CD4-positive, alpha-beta T cell (primary cell): ENCODE measurements around the gene SNF8. TPM values are rescaled to one million over a fixed set of nuclear protein-coding genes. Genes with fewer than 3 reads are reported as not detected.

Experiments used
- ATAC-seq: fragments of 200-7000 bp; cut with Tn5 transposase; one replicate; pipeline ENCODE4 v1.10.0; 2022; ENCODE audit warnings: mild to moderate bottlenecking; ENCODE audit not compliant: poor library complexity
- CTCF ChIA-PET: fragments of 350-600 bp; sonication (Branson Sonifier 250); formaldehyde crosslinking; loops from one replicate; lab custom pipeline; 2021; ENCODE audit warnings: antibody characterized with exemption, inconsistent platforms; lab: Charles Lee
- POLR2A ChIA-PET: fragments of 350-600 bp; sonication (Branson Sonifier 250); formaldehyde crosslinking; loops from one replicate; lab custom pipeline; 2021; ENCODE audit warnings: antibody characterized with exemption, inconsistent platforms; lab: Charles Lee
- DNase-seq, 14 experiments: peaks; one replicate each; pipeline ENCODE4 v3.0.0-alpha.2; 2013 to 2020; ENCODE audit warnings: mixed read lengths in 2 of 14
- H3K27ac ChIP-seq, 2 donors: one replicate each; pipeline versions ENCODE4 v1.5.1 to v1.7.0; 2013; ENCODE audit warnings: low read length in 2 of 2, low read depth in 1 of 2, mild to moderate bottlenecking in 1 of 2
- H3K27me3 ChIP-seq, 2 experiments: 1 replicate in 1 of 2; 2 replicates in 1 of 2; pipeline versions ENCODE4 v1.6.1 to v1.7.0; 2013; ENCODE audit warnings: low read length in 2 of 2, control low read depth in 1 of 2, mild to moderate bottlenecking in 1 of 2, moderate library complexity in 1 of 2; ENCODE audit not compliant: insufficient read depth in 2 of 2, control insufficient read depth in 1 of 2
- H3K36me3 ChIP-seq: one replicate; pipeline ENCODE4 v1.6.1; 2013; ENCODE audit warnings: low read length, control low read depth; ENCODE audit not compliant: insufficient read depth
- H3K4me1 ChIP-seq: one replicate; pipeline ENCODE4 v1.6.1; 2013; ENCODE audit warnings: low read length, control low read depth; ENCODE audit not compliant: insufficient read depth
- H3K4me3 ChIP-seq: one replicate; pipeline ENCODE4 v1.5.1; 2013; ENCODE audit warnings: mild to moderate bottlenecking, low read length, moderate library complexity
- H3K9me3 ChIP-seq, 2 experiments: 1 replicate in 1 of 2; 2 replicates in 1 of 2; pipeline versions ENCODE4 v1.6.1 to v1.7.0; 2013; ENCODE audit warnings: low read length in 2 of 2, mild to moderate bottlenecking in 2 of 2, control low read depth in 1 of 2, moderate library complexity in 1 of 2; ENCODE audit not compliant: control insufficient read depth in 1 of 2, insufficient read depth in 1 of 2
- H3K27ac Mint-ChIP-seq: one replicate; pipeline ENCODE4 v1.8.0; 2020; ENCODE audit warnings: mixed read lengths
- H3K27me3 Mint-ChIP-seq: one replicate; pipeline ENCODE4 v1.8.0; 2021; ENCODE audit warnings: mixed read lengths
- H3K36me3 Mint-ChIP-seq: one replicate; pipeline ENCODE4 v1.8.0; 2021; ENCODE audit warnings: low read depth, mixed read lengths
- H3K4me1 Mint-ChIP-seq: one replicate; pipeline ENCODE4 v1.8.0; 2021; ENCODE audit warnings: low read depth, mixed read lengths
- H3K4me3 Mint-ChIP-seq: one replicate; pipeline ENCODE4 v1.8.0; 2020; ENCODE audit warnings: mild to moderate bottlenecking, mixed read lengths
- H3K9me3 Mint-ChIP-seq: one replicate; pipeline ENCODE4 v1.8.0; 2020; ENCODE audit warnings: mixed read lengths
- CTCF ChIP-seq: fragments of 200-600 bp; IDR thresholded peaks from one replicate; pipeline ENCODE4 v1.8.0; 2022; ENCODE audit warnings: antibody characterized with exemption, mild to moderate bottlenecking
- intact Hi-C, 2 experiments: fragments of 100-400 bp; cut with DNase I in 1 of 2; cut with micrococcal nuclease in 1 of 2; formaldehyde crosslinking; loops; one replicate each; pipeline versions ENCODE4 v1.15.1 to v1.9.0; 2023 to 2025; cut with DNase I, micrococcal nuclease
- total RNA-seq, 174 experiments: library from RNA in 2 of 174; stranded (reverse) in 2 of 174; gene quantifications; one replicate each; pipeline ENCODE4 v1.2.3 and lab custom pipeline; 2021 to 2026

Gene SNF8
- total RNA-seq, 2 experiments from 2014 or later = 53.8 to 57.4 TPM

GRCh38 chr17:48904428-48904827, 40.2 kb downstream of the SNF8 start:
- Mint-ChIP-seq H3K4me1 (peaks cover 15% of the 10 kb centered on the region), H3K4me3 (peak overlapping the region; percentile 45), H3K36me3 (peaks cover 12% of the 10 kb centered on the region), H3K9me3 (no peaks in the 10 kb centered on the region), H3K27ac (no peak overlapping the region), H3K27me3 (no peaks in the 10 kb centered on the region)
- no peak for ATAC-seq
- CTCF ChIA-PET = no interaction called here
- no peaks in the 10 kb centered on the region for H3K36me3 ChIP-seq
- DNase-seq = no peak
- peaks cover 14% of the 10 kb centered on the region for H3K4me1 ChIP-seq
- H3K27ac ChIP-seq = no peak overlapping the region
- intact Hi-C loops = no loop called here
- no peaks in the 10 kb centered on the region for H3K9me3 ChIP-seq
- POLR2A ChIA-PET = no interaction called here
- no peak for TF ChIP-seq CTCF
- no peaks in the 10 kb centered on the region for H3K27me3 ChIP-seq
- no peak overlapping the region for H3K4me3 ChIP-seq

- Histone ChIP-seq H3K4me1 (peaks cover 9% of the 10 kb centered on the region), H3K36me3 (no peaks in the 10 kb centered on the region), H3K9me3 (no peaks in the 10 kb centered on the region), H3K27ac (no peak overlapping the region), H3K4me3 (no peak overlapping the region), H3K27me3 (no peaks in the 10 kb centered on the region)
- CTCF ChIA-PET = interaction anchor here (1.6 kb wide), 1 partner anchor 25 kb away, joined by 3 read pairs; no protein-coding TSS in a partner anchor
- H3K9me3 Mint-ChIP-seq = no peaks in the 10 kb centered on the region
- POLR2A ChIA-PET = interaction anchor here (1.5 kb wide), 2 partner anchors 9 to 11 kb away, joined by 5 to 8 read pairs; partner anchors contain the start of gene ATP5MC1
- H3K36me3 Mint-ChIP-seq = peaks cover 8% of the 10 kb centered on the region
- no peak overlapping the region for H3K4me3 Mint-ChIP-seq
- no peak for TF ChIP-seq CTCF
- intact Hi-C loops = no loop called here
- H3K27me3 Mint-ChIP-seq = no peaks in the 10 kb centered on the region
- H3K4me1 Mint-ChIP-seq = peaks cover 9% of the 10 kb centered on the region
- H3K27ac Mint-ChIP-seq = no peak overlapping the region
- DNase-seq = no peak
- no peak for ATAC-seq
Measured at GRCh38 chr17:48903401-48903800, 41.2 kb downstream of the SNF8 start.

- Histone ChIP-seq H3K27me3 (no peaks in the 10 kb centered on the region), H3K9me3 (no peaks in the 10 kb centered on the region), H3K36me3 (no peaks in the 10 kb centered on the region), H3K4me1 (no peaks in the 10 kb centered on the region), H3K27ac (no peak overlapping the region), H3K4me3 (no peak overlapping the region)
- intact Hi-C loops = no loop called here
- Mint-ChIP-seq H3K4me3 (no peak overlapping the region), H3K9me3 (no peaks in the 10 kb centered on the region), H3K36me3 (peaks cover 19% of the 10 kb centered on the region), H3K27me3 (no peaks in the 10 kb centered on the region), H3K27ac (no peak overlapping the region), H3K4me1 (no peaks in the 10 kb centered on the region)
- ChIA-PET POLR2A (interaction anchor here (0.6 kb wide), 1 partner anchor 1230 kb away, joined by 3 read pairs; no protein-coding TSS in a partner anchor), CTCF (no interaction called here)
- DNase-seq (no peak), ATAC-seq (no peak)
- no peak for TF ChIP-seq CTCF
Measured at GRCh38 chr17:48901241-48901640, 43.4 kb downstream of the SNF8 start.
